Keratinocyte (primary cell): ENCODE data around the gene PRKAA1. TPM values are rescaled to one million over a fixed set of nuclear protein-coding genes. Genes with fewer than 3 reads are reported as not detected.

Experiments used
- DNase-seq: peaks from one replicate; pipeline ENCODE4 v3.0.0-alpha.2; 2011; ENCODE audit warnings: low read depth, missing footprints, low spot score
- FAIRE-seq: peaks from 2 replicates; lab custom pipeline; 2011; peaks lifted over from hg19 to GRCh38; lab: Jason Lieb, UNC
- H2AFZ ChIP-seq: 2 replicates; pipeline ENCODE4 v1.6.0; 2012; ENCODE audit warnings: low read length, control low read depth, inconsistent platforms; ENCODE audit not compliant: control insufficient read depth
- H3K27ac ChIP-seq: 2 replicates; pipeline ENCODE4 v1.5.1; 2011; ENCODE audit warnings: low read length; ENCODE audit not compliant: control insufficient read depth, insufficient read depth
- H3K27me3 ChIP-seq: 3 replicates; pipeline ENCODE4 v1.6.0; 2011; ENCODE audit warnings: low read length; ENCODE audit not compliant: control insufficient read depth, insufficient read depth; ENCODE audit errors: extremely low read depth
- H3K36me3 ChIP-seq, 2 experiments: 2 replicates in 1 of 2; 3 replicates in 1 of 2; pipeline ENCODE4 v1.5.1; 2011; ENCODE audit warnings: low read length in 2 of 2, mild to moderate bottlenecking in 1 of 2; ENCODE audit not compliant: control insufficient read depth in 2 of 2, insufficient read depth in 2 of 2; ENCODE audit errors: extremely low read depth in 1 of 2
- H3K4me1 ChIP-seq: 3 replicates; pipeline ENCODE4 v1.5.1; 2011; ENCODE audit warnings: low read length; ENCODE audit not compliant: control insufficient read depth, insufficient read depth; ENCODE audit errors: extremely low read depth
- H3K4me2 ChIP-seq: 3 replicates; pipeline ENCODE4 v1.6.0; 2011; ENCODE audit warnings: low read depth, low read length; ENCODE audit not compliant: control insufficient read depth, insufficient read depth; ENCODE audit errors: extremely low read depth
- H3K4me3 ChIP-seq, 3 experiments: fragments of 200-600 bp in 1 of 3; sonication (generic) in 1 of 3; 2 replicates in 2 of 3; 3 replicates in 1 of 3; pipeline ENCODE4 v1.5.1; 2011 to 2016; ENCODE audit warnings: low read length in 3 of 3, mild to moderate bottlenecking in 3 of 3, control low read depth in 2 of 3, inconsistent platforms in 1 of 3, low read depth in 1 of 3, mixed read lengths in 1 of 3, mixed run types in 1 of 3, moderate library complexity in 1 of 3; ENCODE audit not compliant: control insufficient read depth in 2 of 3, insufficient read depth in 2 of 3; ENCODE audit errors: extremely low read depth in 1 of 3
- H3K79me2 ChIP-seq: 2 replicates; pipeline ENCODE4 v1.6.0; 2012; ENCODE audit warnings: low read length; ENCODE audit not compliant: control insufficient read depth, insufficient read depth
- H3K9ac ChIP-seq: 3 replicates; pipeline ENCODE4 v1.6.0; 2011; ENCODE audit warnings: low read length; ENCODE audit not compliant: control insufficient read depth, insufficient read depth; ENCODE audit errors: extremely low read depth
- H3K9me1 ChIP-seq: 3 replicates; pipeline ENCODE4 v1.6.0; 2011; ENCODE audit warnings: low read length; ENCODE audit not compliant: control insufficient read depth, insufficient read depth; ENCODE audit errors: extremely low read depth
- H3K9me3 ChIP-seq: 2 replicates; pipeline ENCODE4 v1.5.1; 2012; ENCODE audit warnings: low read depth, low read length; ENCODE audit not compliant: control insufficient read depth
- H4K20me1 ChIP-seq: 3 replicates; pipeline ENCODE4 v1.6.0; 2011; ENCODE audit warnings: low read length; ENCODE audit not compliant: control insufficient read depth, insufficient read depth; ENCODE audit errors: extremely low read depth
- CTCF ChIP-seq, 3 experiments: IDR thresholded peaks in 1 of 3; conservative IDR thresholded peaks in 1 of 3; optimal IDR thresholded peaks in 1 of 3; 2 replicates in 2 of 3; 3 replicates in 1 of 3; pipeline versions ENCODE3 to v1.5.1; 2011; ENCODE audit warnings: low read length in 3 of 3, mild to moderate bottlenecking in 3 of 3, moderate library complexity in 2 of 3, control low read depth in 1 of 3, inconsistent platforms in 1 of 3; ENCODE audit not compliant: insufficient read depth in 2 of 3; ENCODE audit errors: extremely low read depth in 1 of 3
- EZH2 ChIP-seq: IDR thresholded peaks from one replicate; pipeline ENCODE4 v1.6.1; 2012; ENCODE audit warnings: inconsistent platforms, mild to moderate bottlenecking, low read length, moderate library complexity
- dilution Hi-C: fragments of 300-500 bp; cut with MboI; formaldehyde crosslinking; loops from one replicate; pipeline ENCODE4 v1.7.0; 2020; ENCODE audit warnings: low sequenced_read_pairs; ENCODE audit not compliant: extremely low pct_ligation_motif_present
- polyA plus RNA-seq, 5 experiments: library from polyadenylated mRNA; depleted of rRNA in 3 of 5; stranded (reverse) in 3 of 5; stranded (forward) in 1 of 5; unstranded in 1 of 5; fragments of >200 nt; gene quantifications; 1 replicate in 1 of 5; 2 replicates in 3 of 5; 3 replicates in 1 of 5; pipeline versions ENCODE4 v1.2.1 to v1.2.3, GENCODE V29; 2011 to 2012; ENCODE audit warnings: missing spikeins in 2 of 5, low read depth in 1 of 5, low replicate concordance in 1 of 5

The PRKAA1 gene
- polyA plus RNA-seq, 1 donor (not counting 4 experiments of a cell fraction or from before 2014, with no cell fraction given), result 59.3 TPM

- TF ChIP-seq EZH2, result no peak
- TF ChIP-seq CTCF (optimal IDR thresholded peaks at IDR 0.05 in 1 of 3, IDR thresholded peaks at IDR 0.05 in 1 of 3, conservative IDR thresholded peaks at IDR 0.05 in 1 of 3; ENCODE audit: extremely low read depth in 1 of 3, insufficient read depth in 2 of 3, low read length in 3 of 3), result no peak
- no peaks in the 10 kb centered on the region for H3K79me2 ChIP-seq
- peaks cover 2 to 14% of the 10 kb centered on the region in 2 experiments for H3K36me3 ChIP-seq
- no peaks in the 10 kb centered on the region for H3K9me3 ChIP-seq
- H3K27me3 ChIP-seq, result no peaks in the 10 kb centered on the region
- H3K9ac ChIP-seq, result no peak overlapping the region
- FAIRE-seq, result no peak
- H3K9me1 ChIP-seq, result no peaks in the 10 kb centered on the region
- no peaks in the 10 kb centered on the region for H3K4me1 ChIP-seq
- H3K27ac ChIP-seq, result no peak overlapping the region
- no peaks in the 10 kb centered on the region for H4K20me1 ChIP-seq
- DNase-seq, result no peak
- dilution Hi-C loops, result no loop called here
- no peak overlapping the region for H2AFZ ChIP-seq
- no peak overlapping the region for H3K4me2 ChIP-seq
- H3K4me3 ChIP-seq, result no peak overlapping the region
Observed at GRCh38 chr5:40762705-40763104, 35.5 kb downstream of the PRKAA1 start.

GRCh38 chr5:40757400-40757799 is 40.8 kb downstream of the PRKAA1 start:
- peaks cover 6% of the 10 kb centered on the region for H3K4me1 ChIP-seq
- no peak overlapping the region for H2AFZ ChIP-seq
- H3K4me2 ChIP-seq, result no peak overlapping the region
- H4K20me1 ChIP-seq, result no peaks in the 10 kb centered on the region
- dilution Hi-C loops, result no loop called here
- H3K4me3 ChIP-seq, result no peak overlapping the region
- H3K9me3 ChIP-seq, result no peaks in the 10 kb centered on the region
- FAIRE-seq, result no peak
- H3K9me1 ChIP-seq, result no peaks in the 10 kb centered on the region
- H3K27ac ChIP-seq, result no peak overlapping the region
- H3K9ac ChIP-seq, result no peak overlapping the region
- H3K79me2 ChIP-seq, result peaks cover 16% of the 10 kb centered on the region
- H3K36me3 ChIP-seq, result peaks cover 0 to 3% of the 10 kb centered on the region in 2 experiments
- no peaks in the 10 kb centered on the region for H3K27me3 ChIP-seq
- no peak for DNase-seq
- TF ChIP-seq CTCF (optimal IDR thresholded peaks at IDR 0.05 in 1 of 3, IDR thresholded peaks at IDR 0.05 in 1 of 3, conservative IDR thresholded peaks at IDR 0.05 in 1 of 3; ENCODE audit: extremely low read depth in 1 of 3, insufficient read depth in 2 of 3, low read length in 3 of 3) (no peak), EZH2 (no peak)
